Endodermal cell (in vitro differentiated cells): ENCODE results near the gene LRP5. TPM values are rescaled to one million over a fixed set of nuclear protein-coding genes. Genes with fewer than 3 reads are reported as not detected.

Source experiments
- DNase-seq: peaks from one replicate; pipeline ENCODE4 v3.0.0-alpha.2; 2017
- H3K27ac ChIP-seq: 2 replicates; pipeline ENCODE4 v1.5.1; 2013; ENCODE audit warnings: mild to moderate bottlenecking, low read depth, low read length, moderate library complexity
- H3K27me3 ChIP-seq: 2 replicates; pipeline ENCODE4 v1.6.1; 2013; ENCODE audit warnings: mild to moderate bottlenecking, low read length, moderate library complexity; ENCODE audit not compliant: insufficient read depth, control insufficient read depth, poor library complexity, severe bottlenecking
- H3K36me3 ChIP-seq: 2 replicates; pipeline ENCODE4 v1.7.0; 2013; ENCODE audit warnings: mild to moderate bottlenecking, low read length, moderate library complexity; ENCODE audit not compliant: control insufficient read depth, insufficient read depth
- H3K4me1 ChIP-seq: one replicate; pipeline ENCODE4 v1.7.0; 2013; ENCODE audit warnings: low read length; ENCODE audit not compliant: control insufficient read depth, insufficient read depth
- H3K4me3 ChIP-seq: 2 replicates; pipeline ENCODE4 v1.5.1; 2013; ENCODE audit warnings: mild to moderate bottlenecking, low read length, moderate library complexity
- H3K9ac ChIP-seq: 2 replicates; pipeline ENCODE4 v1.6.1; 2013; ENCODE audit warnings: mild to moderate bottlenecking, low read length, moderate library complexity; ENCODE audit not compliant: poor library complexity, severe bottlenecking; ENCODE audit errors: extremely low read depth
- H3K9me3 ChIP-seq: 2 replicates; pipeline ENCODE4 v1.6.1; 2013; ENCODE audit warnings: mild to moderate bottlenecking, low read length, moderate library complexity; ENCODE audit not compliant: control insufficient read depth
- H3K27ac Mint-ChIP-seq: 2 replicates; pipeline ENCODE4 v1.8.0; 2020; ENCODE audit warnings: mixed read lengths
- H3K27me3 Mint-ChIP-seq: 2 replicates; pipeline ENCODE4 v1.8.0; 2021; ENCODE audit warnings: mild to moderate bottlenecking, mixed read lengths; ENCODE audit not compliant: insufficient read depth
- H3K36me3 Mint-ChIP-seq: 2 replicates; pipeline ENCODE4 v1.8.0; 2020; ENCODE audit warnings: low read depth, mixed read lengths
- H3K4me1 Mint-ChIP-seq: 2 replicates; pipeline ENCODE4 v1.8.0; 2020; ENCODE audit warnings: mixed read lengths
- H3K4me3 Mint-ChIP-seq: 2 replicates; pipeline ENCODE4 v1.8.0; 2020; ENCODE audit warnings: mild to moderate bottlenecking, moderate library complexity, mixed read lengths
- H3K9me3 Mint-ChIP-seq: 2 replicates; pipeline ENCODE4 v1.8.0; 2020; ENCODE audit warnings: mild to moderate bottlenecking, mixed read lengths
- CTCF ChIP-seq: fragments of 200-600 bp; sonication (generic); conservative IDR thresholded peaks from 2 replicates; pipeline ENCODE4 v1.5.0; 2021; ENCODE audit warnings: antibody characterized with exemption, mild to moderate bottlenecking
- WGBS, 2 experiments: methylation state at CpG; one replicate each; pipeline versions ENCODE4 v1.1.5 to v1.1.7; 2013; ENCODE audit warnings: missing lambda C conversion rate in 2 of 2, mixed read lengths in 1 of 2; ENCODE audit not compliant: insufficient coverage in 1 of 2, insufficient read length in 1 of 2; 5-methylcytosine and 5-hydroxymethylcytosine counted together
- total RNA-seq, 2 donors: library from RNA; stranded (reverse); fragmentation: NEBNext Ultra II Directional in 1 of 2; extraction: Animal tissue kit (Norgen Biotek cat#: 25700) in 1 of 2; gene quantifications; 2 replicates in 1 of 2; 3 replicates in 1 of 2; pipeline ENCODE4 v1.2.1, GENCODE V29; 2021

The LRP5 gene
- total RNA-seq, 2 donors from 2014 or later, result 58.2 to 64.1 TPM

- Histone ChIP-seq H3K4me1 (no peaks in the 10 kb centered on the region), H3K9me3 (no peaks in the 10 kb centered on the region), H3K27ac (no peak overlapping the region), H3K9ac (no peak overlapping the region), H3K4me3 (no peak overlapping the region), H3K27me3 (no peaks in the 10 kb centered on the region), H3K36me3 (no peaks in the 10 kb centered on the region)
- Mint-ChIP-seq H3K9me3 (no peaks in the 10 kb centered on the region), H3K4me1 (no peaks in the 10 kb centered on the region), H3K4me3 (no peak overlapping the region), H3K27me3 (no peaks in the 10 kb centered on the region), H3K36me3 (peaks cover 7% of the 10 kb centered on the region), H3K27ac (no peak overlapping the region)
- TF ChIP-seq CTCF, result no peak
- no peak for DNase-seq
- WGBS, 2 experiments, result 93 to 100% methylated on average over 6 to 12 of the region's 12 CpGs
Measured at GRCh38 chr11:68377389-68377795, 65.0 kb downstream of the LRP5 start.

- 89 to 95% methylated on average over 8 to 11 of the region's 11 CpGs for WGBS, 2 experiments
- DNase-seq, result no peak
- no peak overlapping the region for H3K9ac ChIP-seq
- peaks cover 3% of the 10 kb centered on the region for H3K36me3 Mint-ChIP-seq
- no peak overlapping the region for H3K4me3 Mint-ChIP-seq
- no peak overlapping the region for H3K4me3 ChIP-seq
- H3K9me3 Mint-ChIP-seq, result no peaks in the 10 kb centered on the region
- H3K4me1 ChIP-seq, result no peaks in the 10 kb centered on the region
- H3K27ac ChIP-seq, result no peak overlapping the region
- H3K9me3 ChIP-seq, result no peaks in the 10 kb centered on the region
- H3K36me3 ChIP-seq, result no peaks in the 10 kb centered on the region
- no peak overlapping the region for H3K27ac Mint-ChIP-seq
- H3K27me3 ChIP-seq, result no peaks in the 10 kb centered on the region
- TF ChIP-seq CTCF, result no peak
- H3K4me1 Mint-ChIP-seq, result no peaks in the 10 kb centered on the region
- H3K27me3 Mint-ChIP-seq, result no peaks in the 10 kb centered on the region
Measured at GRCh38 chr11:68379206-68379605, 66.8 kb downstream of the LRP5 start.

- Mint-ChIP-seq H3K9me3 (no peaks in the 10 kb centered on the region), H3K27ac (peak overlapping the region; percentile 31), H3K36me3 (peaks cover 5% of the 10 kb centered on the region), H3K4me3 (no peak overlapping the region), H3K27me3 (no peaks in the 10 kb centered on the region), H3K4me1 (no peaks in the 10 kb centered on the region)
- H3K27me3 ChIP-seq, result no peaks in the 10 kb centered on the region
- no peaks in the 10 kb centered on the region for H3K4me1 ChIP-seq
- H3K9me3 ChIP-seq, result no peaks in the 10 kb centered on the region
- H3K36me3 ChIP-seq, result no peaks in the 10 kb centered on the region
- H3K27ac ChIP-seq, result peak overlapping the region; percentile 32
- no peak overlapping the region for H3K9ac ChIP-seq
- WGBS, 2 experiments, result 93 to 96% methylated on average over 20 to 26 of the region's 26 CpGs
- DNase-seq, result no peak
- no peak for TF ChIP-seq CTCF
- H3K4me3 ChIP-seq, result no peak overlapping the region
Measured at GRCh38 chr11:68380786-68381622, 68.6 kb downstream of the LRP5 start.
